HepG2 (cell line): ENCODE measurements around the gene ZSCAN26. TPM values are rescaled to one million over a fixed set of nuclear protein-coding genes. Genes with fewer than 3 reads are reported as not detected.

Experiments
- ATRX ChIP-seq: sonication (generic); formaldehyde crosslinking; IDR thresholded peaks from 2 replicates; pipeline ENCODE4 v1.4.0; 2020; ENCODE audit warnings: missing genetic modification reagents, borderline replicate concordance
- JUND ChIP-seq: sonication (generic); formaldehyde crosslinking; IDR thresholded peaks from 2 replicates; pipeline ENCODE4 v1.8.0; 2022; ENCODE audit warnings: mild to moderate bottlenecking, missing genetic modification reagents
- MEIS2 ChIP-seq: sonication (generic); formaldehyde crosslinking; IDR thresholded peaks from 2 replicates; pipeline ENCODE4 v1.9.0; 2021; ENCODE audit warnings: mild to moderate bottlenecking, missing genetic modification reagents
- MIXL1 ChIP-seq: IDR thresholded peaks from 2 replicates; pipeline ENCODE4 v1.6.1; 2016
- NFKB2 ChIP-seq: sonication (generic); formaldehyde crosslinking; IDR thresholded peaks from 2 replicates; pipeline ENCODE4 v1.4.0; 2020; ENCODE audit warnings: missing genetic modification reagents, borderline replicate concordance
- TBX3 ChIP-seq: fragments of 450-650 bp; IDR thresholded peaks from 2 replicates; pipeline ENCODE4 v1.6.1; 2017; ENCODE audit warnings: antibody characterized with exemption, mild to moderate bottlenecking, inconsistent platforms, borderline replicate concordance
- ZKSCAN1 ChIP-seq: fragments of 150-350 bp; IDR thresholded peaks from 2 replicates; pipeline ENCODE4 v1.6.1; 2014; ENCODE audit warnings: low read length
- ZNF264 ChIP-seq: sonication (generic); formaldehyde crosslinking; IDR thresholded peaks from 2 replicates; pipeline ENCODE4 v1.4.0; 2020; ENCODE audit warnings: missing genetic modification reagents
- ZNF354B ChIP-seq: sonication (generic); formaldehyde crosslinking; IDR thresholded peaks from 2 replicates; pipeline ENCODE4 v1.8.0; 2022; ENCODE audit warnings: mild to moderate bottlenecking, missing genetic modification reagents
- ZNF451 ChIP-seq: sonication (generic); formaldehyde crosslinking; IDR thresholded peaks from 2 replicates; pipeline ENCODE4 v1.5.0; 2020; ENCODE audit warnings: mild to moderate bottlenecking, missing genetic modification reagents
- polyA plus RNA-seq, 8 experiments: library from polyadenylated mRNA; depleted of rRNA in 3 of 8; stranded (reverse) in 7 of 8; unstranded in 1 of 8; fragments of >200 nt; fragmentation: Illumina TruSeq in 4 of 8; extraction: Trizol in 4 of 8; gene quantifications; 2 replicates each; pipeline versions ENCODE4 v1.2.1 to v1.2.3, GENCODE V29; 2011 to 2016; ENCODE audit warnings: low read depth in 4 of 8, missing spikeins in 1 of 8, mixed read lengths in 1 of 8; ENCODE audit not compliant: insufficient read depth in 1 of 8
- total RNA-seq, 5 experiments: library from RNA; depleted of rRNA; stranded (reverse); fragments of >200 nt; fragmentation: Illumina TruSeq; extraction: Trizol; gene quantifications; 2 replicates each; pipeline ENCODE4 v1.2.3, GENCODE V29; 2016; ENCODE audit warnings: low read depth in 1 of 5
- TF ChIP-seq, protein P1 (sequence below): IDR thresholded peaks from 2 replicates; pipeline ENCODE4 v1.6.1; 2016; ENCODE audit warnings: control low read depth
- TF ChIP-seq, protein P2 (sequence below): sonication (generic); formaldehyde crosslinking; conservative IDR thresholded peaks from 2 replicates; pipeline ENCODE4 v1.8.0; 2022; ENCODE audit warnings: mild to moderate bottlenecking, moderate library complexity, missing genetic modification reagents
- TF ChIP-seq, protein P3 (sequence below): IDR thresholded peaks from 2 replicates; pipeline ENCODE4 v1.6.1; 2018; ENCODE audit warnings: missing genetic modification reagents
- TF ChIP-seq, protein P4 (sequence below): sonication (generic); formaldehyde crosslinking; IDR thresholded peaks from 2 replicates; pipeline ENCODE4 v1.5.1; 2020; ENCODE audit warnings: missing genetic modification reagents, mild to moderate bottlenecking, borderline replicate concordance
- TF ChIP-seq, protein P5 (sequence below): sonication (generic); formaldehyde crosslinking; conservative IDR thresholded peaks from 2 replicates; pipeline ENCODE4 v1.8.1; 2023; ENCODE audit warnings: missing genetic modification reagents
- TF ChIP-seq, protein P6 (sequence below): sonication (generic); formaldehyde crosslinking; IDR thresholded peaks from 2 replicates; pipeline ENCODE4 v1.8.1; 2023; ENCODE audit warnings: mild to moderate bottlenecking, missing genetic modification reagents

ZSCAN26 gene
- total and polyA plus RNA-seq, 2 of the 13 experiments (the other 11 are each of a cell fraction or from before 2014, with no cell fraction given), result 12.0 to 15.6 TPM

DNA sequence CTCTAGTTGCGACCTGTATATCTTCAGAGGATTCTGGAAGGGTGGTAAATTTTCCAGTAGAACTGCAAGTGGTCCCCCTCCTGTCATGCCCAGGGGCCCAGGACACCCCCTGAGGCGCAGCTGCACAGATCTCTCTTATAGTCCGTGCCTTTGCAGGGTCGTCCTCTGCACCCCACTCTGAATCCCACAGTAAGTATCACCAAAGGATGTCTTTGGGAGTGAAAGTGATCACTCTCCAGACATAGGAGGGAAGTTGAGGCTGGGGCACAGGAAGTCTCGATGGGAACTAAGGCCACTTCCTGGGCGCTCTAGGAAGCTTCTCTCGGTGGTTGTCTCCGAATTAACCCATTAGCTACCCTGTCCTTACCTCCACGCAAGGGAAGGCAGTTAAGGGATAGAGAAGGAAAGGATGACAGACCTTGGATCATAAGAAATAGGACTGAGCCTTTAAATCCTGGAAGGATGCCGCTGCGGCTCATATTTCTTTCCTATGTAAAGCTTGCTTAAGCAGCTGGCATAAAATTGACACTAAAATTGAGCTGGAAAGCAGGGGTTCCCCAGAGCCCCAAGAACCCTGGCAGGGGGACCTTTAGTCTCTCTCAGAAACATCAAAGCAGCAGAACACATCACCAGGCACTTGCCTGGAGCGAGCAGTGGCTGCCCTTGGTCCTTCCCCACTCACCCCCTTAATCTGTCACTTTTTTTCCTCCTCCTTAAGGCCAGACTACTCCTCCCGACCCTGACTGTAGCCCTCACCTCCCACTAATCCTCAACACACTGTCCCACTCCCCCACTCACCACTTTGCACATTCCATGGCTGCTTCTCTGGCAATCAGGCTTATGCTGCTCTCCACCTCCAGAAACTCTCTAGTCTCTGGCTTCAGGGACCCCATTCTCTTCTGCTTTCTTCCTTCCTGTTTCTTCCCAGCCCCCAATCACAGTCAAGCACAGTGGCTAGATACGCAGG is 14.7 kb upstream of the ZSCAN26 start, which contains the start of gene ZKSCAN4 (continued):
- TF ChIP-seq, protein P1, sequence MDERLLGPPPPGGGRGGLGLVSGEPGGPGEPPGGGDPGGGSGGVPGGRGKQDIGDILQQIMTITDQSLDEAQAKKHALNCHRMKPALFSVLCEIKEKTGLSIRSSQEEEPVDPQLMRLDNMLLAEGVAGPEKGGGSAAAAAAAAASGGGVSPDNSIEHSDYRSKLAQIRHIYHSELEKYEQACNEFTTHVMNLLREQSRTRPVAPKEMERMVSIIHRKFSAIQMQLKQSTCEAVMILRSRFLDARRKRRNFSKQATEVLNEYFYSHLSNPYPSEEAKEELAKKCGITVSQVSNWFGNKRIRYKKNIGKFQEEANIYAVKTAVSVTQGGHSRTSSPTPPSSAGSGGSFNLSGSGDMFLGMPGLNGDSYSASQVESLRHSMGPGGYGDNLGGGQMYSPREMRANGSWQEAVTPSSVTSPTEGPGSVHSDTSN (CRISPR knock-in tag), result no peak
- TF ChIP-seq, protein P2, sequence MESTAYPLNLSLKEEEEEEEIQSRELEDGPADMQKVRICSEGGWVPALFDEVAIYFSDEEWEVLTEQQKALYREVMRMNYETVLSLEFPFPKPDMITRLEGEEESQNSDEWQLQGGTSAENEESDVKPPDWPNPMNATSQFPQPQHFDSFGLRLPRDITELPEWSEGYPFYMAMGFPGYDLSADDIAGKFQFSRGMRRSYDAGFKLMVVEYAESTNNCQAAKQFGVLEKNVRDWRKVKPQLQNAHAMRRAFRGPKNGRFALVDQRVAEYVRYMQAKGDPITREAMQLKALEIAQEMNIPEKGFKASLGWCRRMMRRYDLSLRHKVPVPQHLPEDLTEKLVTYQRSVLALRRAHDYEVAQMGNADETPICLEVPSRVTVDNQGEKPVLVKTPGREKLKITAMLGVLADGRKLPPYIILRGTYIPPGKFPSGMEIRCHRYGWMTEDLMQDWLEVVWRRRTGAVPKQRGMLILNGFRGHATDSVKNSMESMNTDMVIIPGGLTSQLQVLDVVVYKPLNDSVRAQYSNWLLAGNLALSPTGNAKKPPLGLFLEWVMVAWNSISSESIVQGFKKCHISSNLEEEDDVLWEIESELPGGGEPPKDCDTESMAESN (CRISPR knock-in tag), result peak; percentile 76
- TF ChIP-seq, protein P3, sequence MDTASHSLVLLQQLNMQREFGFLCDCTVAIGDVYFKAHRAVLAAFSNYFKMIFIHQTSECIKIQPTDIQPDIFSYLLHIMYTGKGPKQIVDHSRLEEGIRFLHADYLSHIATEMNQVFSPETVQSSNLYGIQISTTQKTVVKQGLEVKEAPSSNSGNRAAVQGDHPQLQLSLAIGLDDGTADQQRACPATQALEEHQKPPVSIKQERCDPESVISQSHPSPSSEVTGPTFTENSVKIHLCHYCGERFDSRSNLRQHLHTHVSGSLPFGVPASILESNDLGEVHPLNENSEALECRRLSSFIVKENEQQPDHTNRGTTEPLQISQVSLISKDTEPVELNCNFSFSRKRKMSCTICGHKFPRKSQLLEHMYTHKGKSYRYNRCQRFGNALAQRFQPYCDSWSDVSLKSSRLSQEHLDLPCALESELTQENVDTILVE, result peak; percentile 84; the same call in 1 of the 2 replicates
- TF ChIP-seq, protein P4, sequence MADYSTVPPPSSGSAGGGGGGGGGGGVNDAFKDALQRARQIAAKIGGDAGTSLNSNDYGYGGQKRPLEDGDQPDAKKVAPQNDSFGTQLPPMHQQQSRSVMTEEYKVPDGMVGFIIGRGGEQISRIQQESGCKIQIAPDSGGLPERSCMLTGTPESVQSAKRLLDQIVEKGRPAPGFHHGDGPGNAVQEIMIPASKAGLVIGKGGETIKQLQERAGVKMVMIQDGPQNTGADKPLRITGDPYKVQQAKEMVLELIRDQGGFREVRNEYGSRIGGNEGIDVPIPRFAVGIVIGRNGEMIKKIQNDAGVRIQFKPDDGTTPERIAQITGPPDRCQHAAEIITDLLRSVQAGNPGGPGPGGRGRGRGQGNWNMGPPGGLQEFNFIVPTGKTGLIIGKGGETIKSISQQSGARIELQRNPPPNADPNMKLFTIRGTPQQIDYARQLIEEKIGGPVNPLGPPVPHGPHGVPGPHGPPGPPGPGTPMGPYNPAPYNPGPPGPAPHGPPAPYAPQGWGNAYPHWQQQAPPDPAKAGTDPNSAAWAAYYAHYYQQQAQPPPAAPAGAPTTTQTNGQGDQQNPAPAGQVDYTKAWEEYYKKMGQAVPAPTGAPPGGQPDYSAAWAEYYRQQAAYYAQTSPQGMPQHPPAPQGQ (CRISPR knock-in tag), result no peak; the same call in 1 of the 2 replicates
- TF ChIP-seq TBX3, result no peak
- TF ChIP-seq ZNF264, result no peak
- TF ChIP-seq, protein P5, sequence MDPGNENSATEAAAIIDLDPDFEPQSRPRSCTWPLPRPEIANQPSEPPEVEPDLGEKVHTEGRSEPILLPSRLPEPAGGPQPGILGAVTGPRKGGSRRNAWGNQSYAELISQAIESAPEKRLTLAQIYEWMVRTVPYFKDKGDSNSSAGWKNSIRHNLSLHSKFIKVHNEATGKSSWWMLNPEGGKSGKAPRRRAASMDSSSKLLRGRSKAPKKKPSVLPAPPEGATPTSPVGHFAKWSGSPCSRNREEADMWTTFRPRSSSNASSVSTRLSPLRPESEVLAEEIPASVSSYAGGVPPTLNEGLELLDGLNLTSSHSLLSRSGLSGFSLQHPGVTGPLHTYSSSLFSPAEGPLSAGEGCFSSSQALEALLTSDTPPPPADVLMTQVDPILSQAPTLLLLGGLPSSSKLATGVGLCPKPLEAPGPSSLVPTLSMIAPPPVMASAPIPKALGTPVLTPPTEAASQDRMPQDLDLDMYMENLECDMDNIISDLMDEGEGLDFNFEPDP (CRISPR knock-in tag), result 0 out of 2 replicates have a peak, but pooled peaks have one; percentile 32
- TF ChIP-seq, protein P6, sequence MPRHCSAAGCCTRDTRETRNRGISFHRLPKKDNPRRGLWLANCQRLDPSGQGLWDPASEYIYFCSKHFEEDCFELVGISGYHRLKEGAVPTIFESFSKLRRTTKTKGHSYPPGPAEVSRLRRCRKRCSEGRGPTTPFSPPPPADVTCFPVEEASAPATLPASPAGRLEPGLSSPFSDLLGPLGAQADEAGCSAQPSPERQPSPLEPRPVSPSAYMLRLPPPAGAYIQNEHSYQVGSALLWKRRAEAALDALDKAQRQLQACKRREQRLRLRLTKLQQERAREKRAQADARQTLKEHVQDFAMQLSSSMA (CRISPR knock-in tag), result no peak
- TF ChIP-seq ZKSCAN1, result no peak
- TF ChIP-seq MEIS2 (CRISPR knock-in tag), result peak; percentile 38; the same call in 1 of the 2 replicates
- peak; percentile 92 for TF ChIP-seq MIXL1 (CRISPR knock-in tag)
- TF ChIP-seq ATRX (CRISPR knock-in tag), result no peak
- no peak for TF ChIP-seq ZNF354B (CRISPR knock-in tag)
- peak; percentile 61; the same call in 1 of the 2 replicates for TF ChIP-seq ZNF451 (CRISPR knock-in tag)
- TF ChIP-seq NFKB2, result peak; percentile 12; the same call in 1 of the 2 replicates
- TF ChIP-seq JUND (CRISPR knock-in tag), result peak; percentile 78
